ENCODE results near the gene PITHD1.
A peak's percentile ranks its signal among the peaks of the same experiment; 100 is the strongest.
"Not testable (repeated sequence)": the region's sequence is repeated elsewhere in the genome, so short reads cannot be mapped to it uniquely, and the experiment has no call there.

Gene PITHD1, protein sequence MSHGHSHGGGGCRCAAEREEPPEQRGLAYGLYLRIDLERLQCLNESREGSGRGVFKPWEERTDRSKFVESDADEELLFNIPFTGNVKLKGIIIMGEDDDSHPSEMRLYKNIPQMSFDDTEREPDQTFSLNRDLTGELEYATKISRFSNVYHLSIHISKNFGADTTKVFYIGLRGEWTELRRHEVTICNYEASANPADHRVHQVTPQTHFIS

DNA sequence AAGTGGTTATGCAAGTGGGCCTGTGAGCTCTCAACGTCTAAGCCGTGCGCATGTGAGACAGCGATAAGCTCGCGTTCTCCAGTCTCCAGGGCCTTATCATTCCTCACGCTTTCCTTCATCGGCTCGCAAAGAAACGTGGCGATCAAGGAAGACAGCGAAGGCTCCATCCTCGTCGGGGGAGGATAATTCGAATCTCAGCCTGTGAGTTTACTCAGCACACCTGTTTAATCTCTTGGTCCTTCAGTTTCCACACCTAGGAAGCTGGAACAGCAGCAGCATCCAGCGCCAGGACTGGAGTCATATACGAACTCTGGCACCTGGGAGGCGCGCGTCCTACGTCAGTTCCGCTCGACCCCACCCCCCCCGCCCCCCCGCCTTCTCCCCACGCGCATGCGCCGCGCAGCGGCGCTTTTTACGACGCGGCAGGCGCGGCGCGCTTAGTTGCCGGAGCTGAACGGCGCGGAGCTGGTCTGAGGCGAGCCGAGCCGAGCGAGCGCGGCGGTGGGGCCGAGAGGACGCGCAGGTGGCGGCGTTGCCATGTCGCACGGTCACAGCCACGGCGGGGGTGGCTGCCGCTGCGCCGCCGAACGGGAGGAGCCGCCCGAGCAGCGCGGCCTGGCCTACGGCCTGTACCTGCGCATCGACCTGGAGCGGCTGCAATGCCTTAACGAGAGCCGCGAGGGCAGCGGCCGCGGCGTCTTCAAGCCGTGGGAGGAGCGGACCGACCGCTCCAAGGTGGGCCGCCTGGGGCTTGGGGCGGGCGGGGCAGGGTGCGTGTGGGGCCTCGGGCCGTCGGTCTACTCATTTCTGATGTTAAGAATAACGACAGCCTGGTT, at the start of gene PITHD1:
PITHD1 (plus strand) TSS at position 440 of the 836 bp plus-strand sequence; CDS start at position 538, 98 bp downstream.
- DNase-seq = peak; percentile 94

DNA sequence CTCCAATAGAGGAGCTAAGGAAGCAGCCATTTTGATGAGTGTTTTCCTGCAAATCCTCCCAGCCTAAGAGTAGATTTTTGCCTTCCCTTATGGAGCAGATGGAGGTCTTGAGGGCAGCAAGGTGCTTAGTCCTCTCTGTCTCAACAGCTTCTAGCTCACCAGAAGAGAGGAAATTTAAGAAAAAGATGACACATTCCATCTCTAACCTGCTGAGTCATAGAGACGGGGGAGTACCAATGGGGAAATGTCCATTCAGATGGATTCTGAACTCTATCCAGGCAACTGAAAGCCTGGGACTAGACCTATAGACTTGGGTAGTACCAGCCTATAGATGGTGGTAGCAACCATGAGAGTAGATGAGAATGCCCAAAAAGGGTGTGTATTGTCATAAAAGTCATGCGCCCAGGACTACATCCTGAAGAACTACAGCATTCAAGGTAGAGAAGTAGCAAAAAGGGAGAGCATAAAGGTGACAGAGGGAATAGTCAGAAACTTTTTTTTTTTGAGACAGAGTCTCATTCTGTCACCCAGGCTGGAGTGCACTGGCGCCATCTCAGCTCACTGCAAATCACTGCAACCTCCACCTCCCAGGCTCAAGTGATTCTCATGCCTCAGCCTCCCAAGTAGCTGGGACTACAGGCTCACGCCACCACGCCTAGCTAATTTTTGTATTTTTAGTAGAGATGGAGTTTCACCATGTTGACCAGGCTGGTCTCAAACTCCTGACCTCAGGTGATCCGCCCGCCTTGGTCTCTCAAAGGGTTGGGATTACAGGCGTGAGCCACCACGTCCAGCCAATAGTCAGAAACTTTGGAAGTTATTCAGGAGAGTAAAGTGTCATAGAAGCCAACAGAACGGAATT, 45.6 kb upstream of the PITHD1 start:
- DNase-seq = no peak

DNA sequence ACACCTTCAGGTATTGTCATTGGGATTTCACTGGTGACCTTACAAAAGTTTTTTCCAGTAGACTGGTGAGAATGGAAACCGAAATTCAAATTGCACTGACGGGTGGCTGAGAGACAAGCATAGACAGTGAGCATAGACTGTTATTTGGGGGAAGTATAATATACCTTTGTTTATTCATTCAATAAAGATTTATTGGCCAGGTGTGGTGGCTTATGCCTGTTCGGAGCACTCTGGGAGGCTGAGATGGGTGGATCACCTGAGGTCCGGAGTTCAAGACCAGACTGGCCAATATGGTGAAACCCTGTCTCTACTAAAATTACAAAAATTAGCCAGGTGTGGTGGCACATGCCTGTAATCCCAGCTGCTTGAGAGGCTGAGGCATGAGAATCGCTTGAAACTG, 44.9 kb upstream of the PITHD1 start:
- DNase-seq = not testable (repeated sequence)

DNA sequence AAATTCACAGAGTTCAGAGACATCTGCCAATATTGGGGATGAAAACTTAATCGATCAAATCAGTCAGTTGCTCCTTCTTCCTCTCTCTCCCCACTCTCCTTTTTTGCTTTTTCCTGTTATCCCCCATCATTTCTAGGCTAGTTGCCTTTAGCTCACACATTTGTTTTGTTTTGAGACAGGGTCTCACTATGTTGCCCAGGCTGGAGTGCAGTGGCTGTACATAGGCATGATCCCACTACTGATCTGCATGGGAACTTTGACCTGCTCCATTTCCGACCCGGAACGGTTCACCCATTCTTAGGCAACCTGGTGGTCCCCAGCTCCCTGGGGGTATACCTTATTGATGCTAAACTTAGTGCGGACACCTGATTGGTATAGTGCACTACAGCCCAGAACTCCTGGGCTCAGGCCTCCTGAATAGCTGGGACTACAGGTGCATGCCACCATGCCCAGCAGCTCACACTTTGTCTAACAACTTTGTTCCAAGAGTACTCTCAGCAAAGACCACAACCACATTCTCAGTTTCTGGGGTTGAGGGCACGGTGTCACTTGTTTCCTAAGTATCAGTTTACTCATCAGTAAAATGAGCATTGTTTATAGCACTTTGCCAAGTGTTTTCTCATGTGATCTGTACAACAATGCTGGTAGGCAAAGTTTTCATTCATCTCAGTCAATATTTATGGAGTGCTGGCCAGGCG, 41.6 kb upstream of the PITHD1 start:
- no peak for DNase-seq

DNA sequence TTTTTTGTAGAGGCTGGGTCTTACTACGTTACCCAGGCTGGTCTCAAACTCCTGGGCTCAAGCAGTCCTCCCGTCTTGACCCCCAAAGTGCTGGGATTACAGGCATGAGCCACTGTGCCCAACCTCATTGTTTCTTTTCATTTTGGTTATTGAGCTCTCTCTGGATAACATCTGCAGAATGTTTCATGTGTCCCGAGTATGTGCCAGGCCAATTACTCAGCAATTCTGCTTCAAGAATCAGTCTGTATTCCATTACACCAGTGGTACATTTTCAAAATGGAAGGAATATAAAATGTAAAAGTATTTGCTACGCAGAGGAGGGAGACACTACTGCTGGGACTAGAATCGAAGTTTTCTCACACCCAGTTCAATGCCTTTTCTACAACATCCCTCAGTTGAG, 36.6 kb upstream of the PITHD1 start:
- DNase-seq = no peak

DNA sequence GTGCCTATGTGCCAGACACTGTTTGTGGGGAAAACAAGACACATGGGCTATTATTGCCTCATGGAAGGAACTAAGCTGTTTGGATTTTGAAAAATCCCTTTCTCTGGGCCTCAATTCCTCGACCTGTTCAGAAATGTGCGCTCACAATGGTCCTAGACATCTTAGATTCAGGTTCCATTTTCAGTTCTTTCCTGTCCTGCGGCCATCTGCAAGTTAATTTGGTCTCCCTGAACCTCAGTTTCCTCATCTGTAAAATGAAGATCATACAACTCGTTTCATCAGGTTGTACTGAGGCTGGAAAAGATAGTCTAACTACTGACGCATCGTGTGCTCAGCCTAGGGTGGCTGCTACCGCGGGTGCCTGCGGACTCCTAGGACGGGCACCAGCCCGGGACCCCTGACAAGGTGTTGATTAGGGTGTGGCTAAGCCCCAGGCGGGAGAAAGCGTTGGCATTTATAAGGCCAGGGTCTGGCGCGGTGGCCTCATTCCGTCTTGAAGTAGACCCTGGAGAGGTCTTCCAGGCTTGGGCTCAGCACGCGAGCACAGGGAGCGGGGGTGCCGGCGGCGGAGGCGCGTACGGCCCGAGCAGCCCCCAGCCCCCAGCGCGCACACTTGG, 35.4 kb upstream of the PITHD1 start:
- DNase-seq = no peak

DNA sequence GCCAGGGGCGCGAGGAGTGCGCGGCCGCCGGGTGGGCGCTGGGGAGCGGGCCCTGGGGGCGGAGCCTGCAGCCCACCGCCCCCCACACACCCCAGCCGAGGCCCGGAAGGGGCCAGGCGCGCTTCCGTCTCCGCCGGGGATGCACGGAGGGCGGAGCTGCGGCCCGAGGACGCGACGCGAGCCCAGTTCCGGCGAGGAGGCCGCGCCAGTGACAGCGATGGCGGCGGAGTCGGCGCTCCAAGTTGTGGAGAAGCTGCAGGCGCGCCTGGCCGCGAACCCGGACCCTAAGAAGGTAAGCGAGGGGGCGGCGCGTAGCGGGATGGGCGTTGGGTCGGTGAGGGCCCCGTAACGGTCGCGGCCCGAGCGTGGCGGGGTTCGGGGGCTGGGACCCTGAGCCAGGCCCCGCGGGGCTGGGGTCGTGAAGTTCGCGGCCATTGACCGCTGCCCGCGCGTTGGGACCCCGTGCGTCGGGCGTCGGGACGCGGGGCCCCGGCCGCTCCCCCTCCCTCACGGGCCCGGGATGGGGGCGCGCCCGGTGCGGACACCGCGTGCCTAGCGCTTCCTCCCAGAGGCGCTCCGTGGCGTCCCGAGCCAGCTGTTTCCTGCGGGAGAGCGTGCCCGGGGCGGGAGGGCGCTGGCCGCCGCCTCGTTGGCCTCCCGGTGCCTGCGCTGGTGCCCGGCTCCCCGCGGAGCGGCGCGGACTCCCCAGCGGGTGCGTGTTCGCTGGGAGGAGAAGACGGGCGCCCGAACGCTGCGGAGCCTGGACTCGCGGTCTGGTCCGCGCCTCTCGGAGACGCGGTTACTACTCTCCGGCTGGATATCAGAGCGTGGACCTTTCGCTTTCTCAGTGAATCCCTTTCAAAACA, 34.7 kb upstream of the PITHD1 start, which contains the start of gene ELOA:
ELOA (plus strand) TSS at position 185 of the 866 bp plus-strand sequence; CDS start at position 218, 33 bp downstream.
- peak; percentile 82 for DNase-seq

DNA sequence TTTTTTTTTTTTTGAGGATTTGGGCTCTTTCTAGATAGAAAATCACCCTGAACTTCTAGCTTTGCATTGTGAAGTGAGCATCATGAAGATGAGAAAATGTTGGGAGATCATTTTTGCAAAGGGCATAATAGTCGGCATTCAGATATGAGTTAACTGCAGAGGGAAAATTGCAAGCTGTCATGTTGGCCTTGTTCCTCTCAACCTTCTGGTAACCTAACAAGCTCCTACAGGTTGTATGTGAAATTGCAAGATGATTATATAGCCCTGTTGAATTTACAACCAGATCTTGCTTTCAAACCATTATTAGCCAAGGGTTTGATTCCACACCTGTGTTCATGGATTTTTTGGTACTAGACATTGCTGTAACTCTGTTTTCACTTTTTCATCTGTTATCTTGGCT, 32.7 kb upstream of the PITHD1 start:
- no peak for DNase-seq

DNA sequence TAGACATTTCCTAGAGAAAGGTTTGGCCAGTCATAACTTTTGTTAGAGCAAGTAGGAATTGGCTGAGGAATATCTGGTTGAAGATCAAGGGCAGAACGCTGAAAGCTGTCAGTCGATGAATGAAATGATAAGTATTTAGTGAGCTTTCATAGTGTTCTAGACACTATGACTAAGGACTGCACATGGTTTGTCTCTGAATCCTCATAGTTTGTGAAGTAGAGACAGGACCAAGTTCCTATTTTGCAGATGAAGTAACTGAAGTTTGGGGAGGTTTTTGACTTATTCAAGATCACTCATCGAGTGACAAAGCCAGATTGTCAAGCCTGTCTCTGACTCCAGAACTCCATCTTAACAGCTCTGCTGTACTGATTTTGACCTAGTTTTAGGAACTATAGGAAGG, 30.2 kb upstream of the PITHD1 start:
- DNase-seq = no peak

DNA sequence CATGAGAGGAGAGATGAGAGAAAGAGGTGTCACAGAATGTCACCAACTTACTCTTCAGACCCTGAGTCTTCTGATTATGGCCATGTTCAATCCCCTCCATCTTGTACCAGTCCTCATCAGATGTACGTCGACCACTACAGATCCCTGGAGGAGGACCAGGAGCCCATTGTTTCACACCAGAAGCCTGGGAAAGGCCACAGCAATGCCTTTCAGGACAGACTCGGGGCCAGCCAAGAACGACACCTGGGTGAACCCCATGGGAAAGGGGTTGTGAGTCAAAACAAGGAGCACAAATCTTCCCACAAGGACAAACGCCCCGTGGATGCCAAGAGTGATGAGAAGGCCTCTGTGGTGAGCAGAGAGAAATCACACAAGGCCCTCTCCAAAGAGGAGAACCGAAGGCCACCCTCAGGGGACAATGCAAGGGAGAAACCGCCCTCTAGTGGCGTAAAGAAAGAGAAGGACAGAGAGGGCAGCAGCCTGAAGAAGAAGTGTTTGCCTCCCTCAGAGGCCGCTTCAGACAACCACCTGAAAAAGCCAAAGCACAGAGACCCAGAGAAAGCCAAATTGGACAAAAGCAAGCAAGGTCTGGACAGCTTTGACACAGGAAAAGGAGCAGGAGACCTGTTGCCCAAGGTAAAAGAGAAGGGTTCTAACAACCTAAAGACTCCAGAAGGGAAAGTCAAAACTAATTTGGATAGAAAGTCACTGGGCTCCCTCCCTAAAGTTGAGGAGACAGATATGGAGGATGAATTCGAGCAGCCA, 27.0 kb upstream of the PITHD1 start:
- peak; percentile 75 for DNase-seq

DNA sequence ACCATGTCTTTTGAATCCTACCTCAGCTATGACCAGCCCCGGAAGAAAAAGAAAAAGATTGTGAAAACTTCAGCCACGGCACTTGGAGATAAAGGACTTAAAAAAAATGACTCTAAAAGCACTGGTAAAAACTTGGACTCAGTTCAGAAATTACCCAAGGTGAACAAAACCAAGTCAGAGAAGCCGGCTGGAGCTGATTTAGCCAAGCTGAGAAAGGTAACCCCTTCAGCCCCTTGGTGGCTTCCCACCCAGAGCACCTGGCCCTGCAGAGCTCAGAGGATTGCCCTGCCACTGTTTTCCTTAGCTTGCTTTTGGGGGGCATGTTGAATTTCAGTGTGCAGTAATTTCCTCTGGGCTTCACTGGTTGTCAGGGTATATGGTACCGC, 26.4 kb upstream of the PITHD1 start:
- no peak for DNase-seq

DNA sequence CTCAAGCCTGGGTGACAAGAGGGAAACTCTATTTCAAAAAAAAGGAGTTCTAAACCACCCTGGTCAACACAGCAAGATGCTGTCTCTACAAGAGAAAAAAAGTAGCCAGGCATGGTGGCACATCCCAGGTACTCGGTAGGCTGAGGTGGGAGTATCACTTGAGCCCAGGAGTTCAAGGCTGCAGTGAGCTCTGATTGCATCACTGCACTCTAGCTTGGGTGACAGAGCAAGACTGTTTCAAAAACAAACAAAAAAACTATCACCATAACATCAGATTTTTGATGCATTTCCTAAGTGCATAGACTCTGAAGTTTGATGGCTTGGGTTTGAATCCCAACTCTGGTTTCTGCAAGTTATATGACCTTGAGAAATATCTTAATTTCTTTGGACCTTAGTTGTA, 25.3 kb upstream of the PITHD1 start:
- DNase-seq = no peak

DNA sequence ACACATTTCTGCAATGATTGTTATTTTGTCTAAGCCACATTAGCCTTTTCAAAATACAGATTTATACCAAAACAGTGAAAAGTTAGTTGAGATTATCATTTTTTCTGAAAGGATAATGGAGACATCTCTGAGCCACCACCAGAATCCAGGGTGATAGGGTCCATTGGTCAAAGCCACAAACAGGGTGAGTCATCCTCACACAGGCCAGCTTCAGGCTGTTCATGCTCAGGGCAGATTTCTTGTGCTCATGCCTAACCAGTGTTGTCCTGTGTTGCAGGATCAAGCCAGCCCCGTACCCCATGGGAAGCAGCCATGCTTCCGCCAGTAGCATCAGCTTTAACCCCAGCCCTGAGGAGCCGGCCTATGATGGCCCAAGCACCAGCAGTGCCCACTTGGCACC, 21.5 kb upstream of the PITHD1 start:
- peak; percentile 69 for DNase-seq

DNA sequence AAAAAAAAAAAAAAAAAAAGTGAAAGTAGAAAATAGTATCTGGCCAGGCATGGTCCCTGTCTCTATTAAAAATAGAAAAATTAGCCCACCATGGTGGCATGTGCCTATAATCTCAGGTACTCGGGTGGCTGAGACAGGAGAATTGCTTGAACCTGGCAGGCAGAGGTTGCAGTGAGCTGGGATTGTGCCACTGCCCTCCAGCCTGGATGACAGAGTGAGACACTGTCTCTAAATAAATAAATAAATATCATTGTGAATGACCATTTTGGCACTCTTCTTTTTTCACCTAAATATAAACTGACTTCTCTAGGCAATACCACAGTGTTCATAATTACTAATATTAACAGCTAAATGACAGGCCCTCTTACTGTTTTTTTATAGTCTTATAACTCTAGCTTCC, 20.4 kb upstream of the PITHD1 start:
- no peak for DNase-seq

DNA sequence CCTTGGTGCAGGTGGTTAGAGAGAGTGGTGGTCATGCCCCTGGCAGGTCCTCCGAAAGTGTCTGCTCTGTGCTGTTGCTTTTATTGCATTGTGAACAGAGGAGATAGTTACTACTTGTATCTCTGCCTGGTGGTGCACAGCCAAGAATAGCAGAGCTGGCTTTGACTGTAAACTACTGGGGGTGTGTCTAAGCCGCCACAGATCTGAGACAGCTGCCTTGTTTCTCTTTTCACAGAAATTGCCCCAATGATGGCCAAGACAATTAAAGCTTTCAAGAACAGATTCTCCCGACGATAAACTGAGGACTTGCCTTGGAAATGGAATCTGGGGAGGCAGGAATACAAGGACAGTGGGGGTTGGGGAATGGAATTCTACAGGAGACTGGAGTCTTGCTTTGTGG, 18.9 kb upstream of the PITHD1 start:
- peak; percentile 78 for DNase-seq

DNA sequence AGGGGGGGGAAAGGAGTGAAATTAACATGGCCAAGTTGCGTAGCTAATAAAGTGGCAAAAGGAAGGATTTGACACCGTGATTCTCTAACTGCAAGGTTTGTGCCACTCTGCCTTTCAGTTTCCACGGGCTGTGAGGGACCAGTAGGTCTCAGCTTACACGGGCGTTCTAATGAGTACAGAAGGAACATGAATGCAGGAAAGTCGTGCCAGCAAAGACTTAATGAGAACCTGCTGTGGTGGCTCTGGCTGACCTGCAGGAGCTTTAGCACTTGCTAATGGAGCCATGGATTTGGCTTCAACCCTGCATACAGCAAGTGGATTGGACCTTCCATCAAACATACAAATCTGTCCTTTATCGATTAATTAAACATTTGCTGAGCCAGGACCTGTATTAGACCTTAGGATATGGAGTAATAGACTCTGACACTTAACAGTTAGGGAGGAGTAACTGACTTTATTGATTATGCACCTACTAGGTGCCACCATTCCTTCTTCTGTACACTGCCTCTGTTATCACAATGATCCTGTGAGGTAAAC, 15.1 kb upstream of the PITHD1 start:
- no peak for DNase-seq

DNA sequence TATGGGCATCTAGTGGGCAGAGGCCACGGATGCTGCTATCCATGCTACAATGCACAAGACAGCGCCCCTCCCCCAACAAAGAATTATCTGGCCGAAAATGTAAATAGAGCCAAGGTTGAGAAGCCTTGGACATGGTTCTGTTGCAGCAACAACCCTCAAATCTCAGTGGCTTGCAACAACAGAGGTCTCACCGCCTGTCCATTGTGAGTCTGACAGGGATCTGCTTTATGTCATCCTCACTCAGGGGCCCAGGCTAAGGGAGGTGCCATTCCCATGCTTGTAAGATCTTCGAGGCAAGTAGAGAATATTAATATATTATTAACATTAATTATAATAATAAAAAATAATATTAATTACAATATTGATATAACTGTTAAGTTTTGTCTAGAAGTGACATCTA, 9.5 kb upstream of the PITHD1 start:
- DNase-seq = no peak

DNA sequence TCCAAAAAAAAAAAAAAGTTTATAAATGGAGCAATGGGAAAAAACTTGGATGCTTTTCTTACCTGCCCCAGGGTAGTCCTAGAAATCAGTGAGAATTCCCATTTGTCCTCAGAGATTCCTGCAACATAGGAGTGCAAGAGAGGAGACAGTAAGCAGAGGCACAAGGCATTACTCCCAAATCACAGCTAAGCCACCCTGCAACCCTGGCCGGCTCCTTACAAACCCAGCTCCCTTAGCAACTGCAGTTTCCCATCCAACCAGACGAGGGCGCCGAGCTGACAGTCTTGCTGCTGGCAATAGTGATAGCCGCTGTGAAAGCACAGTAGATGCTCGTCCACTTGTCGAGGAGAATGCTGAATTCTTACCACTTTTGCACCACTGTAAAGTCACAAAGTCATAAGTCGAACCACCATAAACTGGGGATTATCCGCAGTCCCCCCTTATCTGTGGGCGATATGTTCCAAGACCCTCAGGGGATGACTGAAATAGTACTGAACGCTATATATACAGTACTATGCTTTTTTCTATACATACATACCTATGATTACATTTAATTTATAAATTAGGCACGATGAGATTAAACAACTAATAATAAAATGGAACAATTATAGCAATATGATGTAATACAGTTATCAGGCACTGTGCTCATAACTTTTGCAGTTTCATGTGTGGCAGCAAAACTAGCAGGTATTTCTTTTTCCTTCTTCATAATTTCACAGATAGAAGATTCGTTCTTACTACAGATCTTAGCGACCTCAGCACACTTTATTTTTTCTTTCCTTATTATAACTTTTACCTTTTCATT, 6.0 kb upstream of the PITHD1 start:
- peak; percentile 93 for DNase-seq

DNA sequence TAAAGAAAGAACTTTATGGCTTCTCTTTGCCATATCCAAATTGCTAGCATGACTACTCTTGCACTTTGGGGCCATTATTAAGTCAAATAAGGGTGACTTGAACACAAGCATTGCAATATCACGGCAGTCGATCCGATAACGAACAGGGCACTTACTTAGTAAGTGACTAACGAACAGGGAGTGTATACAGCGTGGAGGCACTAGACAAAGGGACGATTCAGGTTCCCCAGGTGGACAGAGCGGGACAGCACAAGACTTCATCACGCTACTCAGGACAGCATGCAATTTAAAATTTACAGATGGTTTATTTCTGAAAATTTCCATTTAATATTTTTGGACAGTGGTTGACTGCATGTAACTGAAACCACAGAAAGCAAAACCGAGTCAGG, 5.4 kb upstream of the PITHD1 start:
- DNase-seq = no peak

Data from islet precursor cell (in vitro differentiated cells).